Measurements from ENCODE around the gene MUC21.

DNA sequence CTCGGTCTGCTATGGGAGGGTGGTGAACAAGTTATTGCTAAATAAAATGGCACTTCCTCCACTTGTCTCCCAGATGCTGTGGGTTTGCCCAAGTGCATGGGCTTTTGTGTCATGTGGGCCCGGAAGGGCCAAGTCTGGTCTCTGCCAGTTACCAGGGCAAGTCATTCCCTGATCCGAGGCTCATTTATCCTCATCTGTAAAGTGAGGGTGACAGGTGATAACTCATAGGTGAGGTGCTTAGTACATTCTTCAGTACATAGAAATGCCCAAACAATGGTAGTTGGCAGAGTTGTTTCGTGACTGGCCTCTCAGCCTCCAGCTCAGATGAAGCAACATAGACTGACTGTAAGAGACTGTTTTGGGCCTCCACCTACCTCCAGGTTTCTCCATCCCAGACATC is 44.8 kb upstream of the MUC21 start:
- TF ChIP-seq, protein P1, sequence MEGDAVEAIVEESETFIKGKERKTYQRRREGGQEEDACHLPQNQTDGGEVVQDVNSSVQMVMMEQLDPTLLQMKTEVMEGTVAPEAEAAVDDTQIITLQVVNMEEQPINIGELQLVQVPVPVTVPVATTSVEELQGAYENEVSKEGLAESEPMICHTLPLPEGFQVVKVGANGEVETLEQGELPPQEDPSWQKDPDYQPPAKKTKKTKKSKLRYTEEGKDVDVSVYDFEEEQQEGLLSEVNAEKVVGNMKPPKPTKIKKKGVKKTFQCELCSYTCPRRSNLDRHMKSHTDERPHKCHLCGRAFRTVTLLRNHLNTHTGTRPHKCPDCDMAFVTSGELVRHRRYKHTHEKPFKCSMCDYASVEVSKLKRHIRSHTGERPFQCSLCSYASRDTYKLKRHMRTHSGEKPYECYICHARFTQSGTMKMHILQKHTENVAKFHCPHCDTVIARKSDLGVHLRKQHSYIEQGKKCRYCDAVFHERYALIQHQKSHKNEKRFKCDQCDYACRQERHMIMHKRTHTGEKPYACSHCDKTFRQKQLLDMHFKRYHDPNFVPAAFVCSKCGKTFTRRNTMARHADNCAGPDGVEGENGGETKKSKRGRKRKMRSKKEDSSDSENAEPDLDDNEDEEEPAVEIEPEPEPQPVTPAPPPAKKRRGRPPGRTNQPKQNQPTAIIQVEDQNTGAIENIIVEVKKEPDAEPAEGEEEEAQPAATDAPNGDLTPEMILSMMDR (IDR thresholded peaks at IDR 0.05) = no peak
- TF ChIP-seq POLR2A (IDR thresholded peaks at IDR 0.05) = no peak

Data from lower leg skin (tissue), 3 donors.